ENCODE measurements around the gene LY86.

- TF ChIP-seq, protein P1, sequence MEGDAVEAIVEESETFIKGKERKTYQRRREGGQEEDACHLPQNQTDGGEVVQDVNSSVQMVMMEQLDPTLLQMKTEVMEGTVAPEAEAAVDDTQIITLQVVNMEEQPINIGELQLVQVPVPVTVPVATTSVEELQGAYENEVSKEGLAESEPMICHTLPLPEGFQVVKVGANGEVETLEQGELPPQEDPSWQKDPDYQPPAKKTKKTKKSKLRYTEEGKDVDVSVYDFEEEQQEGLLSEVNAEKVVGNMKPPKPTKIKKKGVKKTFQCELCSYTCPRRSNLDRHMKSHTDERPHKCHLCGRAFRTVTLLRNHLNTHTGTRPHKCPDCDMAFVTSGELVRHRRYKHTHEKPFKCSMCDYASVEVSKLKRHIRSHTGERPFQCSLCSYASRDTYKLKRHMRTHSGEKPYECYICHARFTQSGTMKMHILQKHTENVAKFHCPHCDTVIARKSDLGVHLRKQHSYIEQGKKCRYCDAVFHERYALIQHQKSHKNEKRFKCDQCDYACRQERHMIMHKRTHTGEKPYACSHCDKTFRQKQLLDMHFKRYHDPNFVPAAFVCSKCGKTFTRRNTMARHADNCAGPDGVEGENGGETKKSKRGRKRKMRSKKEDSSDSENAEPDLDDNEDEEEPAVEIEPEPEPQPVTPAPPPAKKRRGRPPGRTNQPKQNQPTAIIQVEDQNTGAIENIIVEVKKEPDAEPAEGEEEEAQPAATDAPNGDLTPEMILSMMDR (IDR thresholded peaks at IDR 0.05): no peak
- no peak for TF ChIP-seq POLR2A (IDR thresholded peaks at IDR 0.05)
Measured at GRCh38 chr6:6659600-6660327, 71.2 kb downstream of the LY86 start.

All from uterus (tissue), 2 donors.